HepG2 (cell line): ENCODE results near the gene GLUL. TPM values are rescaled to one million over a fixed set of nuclear protein-coding genes. Genes with fewer than 3 reads are reported as not detected.

Experiments used
- IRF9 ChIP-seq: sonication (generic); formaldehyde crosslinking; IDR thresholded peaks from 2 replicates; pipeline ENCODE4 v1.8.0; 2022; ENCODE audit warnings: missing genetic modification reagents, mild to moderate bottlenecking, borderline replicate concordance
- NR2F2 ChIP-seq: IDR thresholded peaks from 2 replicates; pipeline ENCODE4 v1.6.1; 2012; ENCODE audit warnings: low read depth, inconsistent platforms, borderline replicate concordance
- PHB2 ChIP-seq: fragments of 450-650 bp; IDR thresholded peaks from 2 replicates; pipeline ENCODE4 v1.6.1; 2018; ENCODE audit not compliant: partially characterized antibody
- SALL2 ChIP-seq: sonication (generic); formaldehyde crosslinking; IDR thresholded peaks from 2 replicates; pipeline ENCODE4 v1.8.1; 2023; ENCODE audit warnings: mild to moderate bottlenecking, missing genetic modification reagents, inconsistent platforms
- TEF ChIP-seq: sonication (generic); formaldehyde crosslinking; IDR thresholded peaks from 2 replicates; pipeline ENCODE4 v1.5.0; 2020; ENCODE audit warnings: missing genetic modification reagents
- ZHX1 ChIP-seq: sonication (generic); formaldehyde crosslinking; IDR thresholded peaks from 2 replicates; pipeline ENCODE4 v1.8.1; 2022; ENCODE audit warnings: low read depth, mild to moderate bottlenecking, missing genetic modification reagents
- ZNF337 ChIP-seq: sonication (generic); formaldehyde crosslinking; IDR thresholded peaks from 2 replicates; pipeline ENCODE4 v1.5.1; 2020; ENCODE audit warnings: missing genetic modification reagents, low read depth, mild to moderate bottlenecking, borderline replicate concordance
- ZNF362 ChIP-seq: sonication (generic); formaldehyde crosslinking; IDR thresholded peaks from 2 replicates; pipeline ENCODE4 v1.4.0; 2020; ENCODE audit warnings: missing genetic modification reagents, mild to moderate bottlenecking, borderline replicate concordance
- ZNF503 ChIP-seq: sonication (generic); formaldehyde crosslinking; IDR thresholded peaks from 2 replicates; pipeline ENCODE4 v1.4.0; 2020; ENCODE audit warnings: missing genetic modification reagents
- ZNF746 ChIP-seq: sonication (generic); formaldehyde crosslinking; IDR thresholded peaks from 2 replicates; pipeline ENCODE4 v1.8.0; 2022; ENCODE audit warnings: mild to moderate bottlenecking, missing genetic modification reagents
- polyA plus RNA-seq, 8 experiments: library from polyadenylated mRNA; depleted of rRNA in 3 of 8; stranded (reverse) in 7 of 8; unstranded in 1 of 8; fragments of >200 nt; fragmentation: Illumina TruSeq in 4 of 8; extraction: Trizol in 4 of 8; gene quantifications; 2 replicates each; pipeline versions ENCODE4 v1.2.1 to v1.2.3, GENCODE V29; 2011 to 2016; ENCODE audit warnings: low read depth in 4 of 8, missing spikeins in 1 of 8, mixed read lengths in 1 of 8; ENCODE audit not compliant: insufficient read depth in 1 of 8
- total RNA-seq, 5 experiments: library from RNA; depleted of rRNA; stranded (reverse); fragments of >200 nt; fragmentation: Illumina TruSeq; extraction: Trizol; gene quantifications; 2 replicates each; pipeline ENCODE4 v1.2.3, GENCODE V29; 2016; ENCODE audit warnings: low read depth in 1 of 5
- TF ChIP-seq, protein P1 (sequence below): sonication (generic); formaldehyde crosslinking; IDR thresholded peaks from 2 replicates; pipeline ENCODE4 v1.4.0; 2020; ENCODE audit warnings: missing genetic modification reagents, borderline replicate concordance
- TF ChIP-seq, protein P2 (sequence below): IDR thresholded peaks from 2 replicates; pipeline ENCODE4 v1.6.1; 2018; ENCODE audit warnings: missing genetic modification reagents, mild to moderate bottlenecking, missing compliant biosample characterization
- TF ChIP-seq, protein P3 (sequence below): sonication (generic); formaldehyde crosslinking; IDR thresholded peaks from 2 replicates; pipeline ENCODE4 v1.8.0; 2022; ENCODE audit warnings: mild to moderate bottlenecking, missing genetic modification reagents

The GLUL gene
- total and polyA plus RNA-seq, 2 of the 13 experiments (the other 11 are each of a cell fraction or from before 2014, with no cell fraction given), result 423 to 827 TPM

DNA sequence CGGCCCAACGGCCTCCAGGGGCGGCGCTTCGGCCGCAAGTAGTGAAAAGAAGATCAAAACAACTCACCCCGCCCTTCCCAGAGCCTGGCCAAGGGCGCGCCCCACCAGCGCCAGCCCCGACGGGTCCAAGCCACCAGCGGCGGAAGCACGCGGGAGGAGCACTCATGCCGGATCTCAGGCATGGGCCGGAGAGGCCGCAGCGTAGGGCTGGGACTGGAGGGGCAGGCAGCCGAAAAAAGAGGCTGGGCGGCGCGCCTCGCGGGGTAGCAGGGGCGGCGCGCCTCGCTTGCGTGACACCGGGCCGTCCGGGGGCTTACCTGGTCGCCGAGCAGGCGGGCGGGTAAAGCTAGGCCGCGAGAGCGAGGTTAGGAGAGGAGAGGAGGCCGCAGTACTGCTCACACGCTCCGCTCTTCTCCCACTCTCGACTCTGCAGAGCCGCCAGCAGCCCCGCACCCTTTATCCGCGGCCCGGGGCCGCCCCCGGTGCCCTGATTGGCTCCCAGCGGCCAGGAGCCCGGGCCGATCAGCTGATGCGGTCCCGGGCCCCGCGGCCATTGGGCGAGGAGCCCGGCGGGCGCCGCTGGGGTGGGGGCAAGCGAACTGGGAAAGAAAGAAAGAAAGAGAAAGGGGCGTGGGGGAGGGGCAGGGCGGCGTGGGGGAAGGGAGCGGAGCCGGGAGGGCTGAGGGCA is at the start of gene GLUL (continued):
- TF ChIP-seq ZNF503 (CRISPR knock-in tag), result 0 out of 2 replicates have a peak, but pooled peaks have one; percentile 19
- TF ChIP-seq, protein P1, sequence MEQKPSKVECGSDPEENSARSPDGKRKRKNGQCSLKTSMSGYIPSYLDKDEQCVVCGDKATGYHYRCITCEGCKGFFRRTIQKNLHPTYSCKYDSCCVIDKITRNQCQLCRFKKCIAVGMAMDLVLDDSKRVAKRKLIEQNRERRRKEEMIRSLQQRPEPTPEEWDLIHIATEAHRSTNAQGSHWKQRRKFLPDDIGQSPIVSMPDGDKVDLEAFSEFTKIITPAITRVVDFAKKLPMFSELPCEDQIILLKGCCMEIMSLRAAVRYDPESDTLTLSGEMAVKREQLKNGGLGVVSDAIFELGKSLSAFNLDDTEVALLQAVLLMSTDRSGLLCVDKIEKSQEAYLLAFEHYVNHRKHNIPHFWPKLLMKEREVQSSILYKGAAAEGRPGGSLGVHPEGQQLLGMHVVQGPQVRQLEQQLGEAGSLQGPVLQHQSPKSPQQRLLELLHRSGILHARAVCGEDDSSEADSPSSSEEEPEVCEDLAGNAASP, result peak; percentile 31; the same call in 1 of the 2 replicates
- TF ChIP-seq TEF, result no peak
- TF ChIP-seq ZHX1 (CRISPR knock-in tag), result 0 out of 2 replicates have a peak, but pooled peaks have one; percentile 31
- peak; percentile 93 for TF ChIP-seq SALL2
- peak; percentile 96; the same call in 1 of the 2 replicates for TF ChIP-seq ZNF337
- no peak for TF ChIP-seq ZNF746 (CRISPR knock-in tag)
- no peak; the same call in 1 of the 2 replicates for TF ChIP-seq ZNF362 (CRISPR knock-in tag)
- TF ChIP-seq IRF9 (CRISPR knock-in tag), result no peak; the same call in 1 of the 2 replicates
- TF ChIP-seq, protein P2, sequence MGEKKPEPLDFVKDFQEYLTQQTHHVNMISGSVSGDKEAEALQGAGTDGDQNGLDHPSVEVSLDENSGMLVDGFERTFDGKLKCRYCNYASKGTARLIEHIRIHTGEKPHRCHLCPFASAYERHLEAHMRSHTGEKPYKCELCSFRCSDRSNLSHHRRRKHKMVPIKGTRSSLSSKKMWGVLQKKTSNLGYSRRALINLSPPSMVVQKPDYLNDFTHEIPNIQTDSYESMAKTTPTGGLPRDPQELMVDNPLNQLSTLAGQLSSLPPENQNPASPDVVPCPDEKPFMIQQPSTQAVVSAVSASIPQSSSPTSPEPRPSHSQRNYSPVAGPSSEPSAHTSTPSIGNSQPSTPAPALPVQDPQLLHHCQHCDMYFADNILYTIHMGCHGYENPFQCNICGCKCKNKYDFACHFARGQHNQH (CRISPR knock-in tag), result peak; percentile 57
- TF ChIP-seq, protein P3, sequence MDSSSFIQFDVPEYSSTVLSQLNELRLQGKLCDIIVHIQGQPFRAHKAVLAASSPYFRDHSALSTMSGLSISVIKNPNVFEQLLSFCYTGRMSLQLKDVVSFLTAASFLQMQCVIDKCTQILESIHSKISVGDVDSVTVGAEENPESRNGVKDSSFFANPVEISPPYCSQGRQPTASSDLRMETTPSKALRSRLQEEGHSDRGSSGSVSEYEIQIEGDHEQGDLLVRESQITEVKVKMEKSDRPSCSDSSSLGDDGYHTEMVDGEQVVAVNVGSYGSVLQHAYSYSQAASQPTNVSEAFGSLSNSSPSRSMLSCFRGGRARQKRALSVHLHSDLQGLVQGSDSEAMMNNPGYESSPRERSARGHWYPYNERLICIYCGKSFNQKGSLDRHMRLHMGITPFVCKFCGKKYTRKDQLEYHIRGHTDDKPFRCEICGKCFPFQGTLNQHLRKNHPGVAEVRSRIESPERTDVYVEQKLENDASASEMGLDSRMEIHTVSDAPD, result 0 out of 2 replicates have a peak, but pooled peaks have one; percentile 48
- TF ChIP-seq PHB2, result no peak
- TF ChIP-seq NR2F2, result no peak
